GM21423 (cell line): ENCODE measurements around the gene RFC1.
"Not testable (repeated sequence)": the region's sequence is repeated elsewhere in the genome, so short reads cannot be mapped to it uniquely, and the experiment has no call there.

ENCODE experiments used
- ATAC-seq: cut with Tn5 transposase; IDR thresholded peaks from one replicate; pipeline ENCODE4 v1.9.1; 2021; ENCODE audit warnings: mild to moderate bottlenecking, moderate library complexity; ENCODE audit not compliant: unreplicated experiment

Gene RFC1

GRCh38 chr4:39308611-39309010, 57.6 kb downstream of the RFC1 start:
- no peak for ATAC-seq

- no peak for ATAC-seq
These were observed 60.1 kb downstream of the RFC1 start for GRCh38 chr4:39305912-39306677.

- ATAC-seq, result no peak
These were observed 61.5 kb downstream of the RFC1 start for GRCh38 chr4:39304651-39305050.

GRCh38 chr4:39303871-39304270, 62.3 kb downstream of the RFC1 start:
- ATAC-seq, result no peak

GRCh38 chr4:39302901-39303300, 63.3 kb downstream of the RFC1 start:
- no peak for ATAC-seq

GRCh38 chr4:39295784-39296183, 70.4 kb downstream of the RFC1 start:
- no peak for ATAC-seq

- ATAC-seq, result not testable (repeated sequence)
These were observed 73.7 kb downstream of the RFC1 start for GRCh38 chr4:39292433-39292832.

- ATAC-seq, result no peak
These were observed 74.5 kb downstream of the RFC1 start for GRCh38 chr4:39291686-39292085.

- ATAC-seq, result no peak
These were observed 78.9 kb downstream of the RFC1 start for GRCh38 chr4:39287223-39287622.

GRCh38 chr4:39286263-39286662, 79.9 kb downstream of the RFC1 start:
- ATAC-seq, result no peak

GRCh38 chr4:39285853-39286252, 80.3 kb downstream of the RFC1 start:
- ATAC-seq, result no peak

GRCh38 chr4:39285111-39285795, 80.9 kb downstream of the RFC1 start:
- ATAC-seq, result no peak

- no peak for ATAC-seq
These were observed 85.4 kb downstream of the RFC1 start for GRCh38 chr4:39280770-39281169.

- no peak for ATAC-seq
These were observed 86.7 kb downstream of the RFC1 start for GRCh38 chr4:39279416-39279815.

- ATAC-seq, result no peak
These were observed 87.7 kb downstream of the RFC1 start for GRCh38 chr4:39278476-39278875.

GRCh38 chr4:39277661-39278060, 88.5 kb downstream of the RFC1 start:
- not testable (repeated sequence) for ATAC-seq

- no peak for ATAC-seq
These were observed 91.7 kb downstream of the RFC1 start for GRCh38 chr4:39274503-39274902.

- ATAC-seq, result no peak
These were observed 102.3 kb downstream of the RFC1 start for GRCh38 chr4:39263895-39264294.

- ATAC-seq, result no peak
These were observed 106.4 kb downstream of the RFC1 start for GRCh38 chr4:39259571-39260330.

- no peak for ATAC-seq
These were observed 109.7 kb downstream of the RFC1 start for GRCh38 chr4:39256436-39256835.

GRCh38 chr4:39255871-39256270, 110.3 kb downstream of the RFC1 start:
- no peak for ATAC-seq

- ATAC-seq, result no peak
These were observed 110.9 kb downstream of the RFC1 start for GRCh38 chr4:39255266-39255665.
